Lower lobe of right lung (tissue), 2 donors: ENCODE results near the gene SH3PXD2B. TPM values are rescaled to one million over a fixed set of nuclear protein-coding genes. Genes with fewer than 3 reads are reported as not detected.
A peak's percentile ranks its signal among the peaks of the same experiment; 100 is the strongest.

Experiments used
- ATAC-seq, 2 donors: fragments of 200-7000 bp; cut with Tn5 transposase; one replicate each; pipeline ENCODE4 v1.9.1; 2020 to 2022; ENCODE audit warnings: mild to moderate bottlenecking in 2 of 2, moderate library complexity in 2 of 2
- DNase-seq: peaks from one replicate; pipeline ENCODE4 v3.0.0-alpha.2; 2020
- H3K27ac ChIP-seq: fragments of 200-600 bp; one replicate; pipeline ENCODE4 v1.8.0; 2022
- H3K27me3 ChIP-seq: fragments of 200-600 bp; one replicate; pipeline ENCODE4 v1.8.0; 2022; ENCODE audit warnings: low read depth
- H3K36me3 ChIP-seq: fragments of 200-600 bp; one replicate; pipeline ENCODE4 v1.8.0; 2022; ENCODE audit warnings: mild to moderate bottlenecking
- H3K4me1 ChIP-seq: fragments of 200-600 bp; one replicate; pipeline ENCODE4 v1.8.0; 2022
- H3K4me3 ChIP-seq: fragments of 200-600 bp; one replicate; pipeline ENCODE4 v1.8.0; 2022; ENCODE audit warnings: mild to moderate bottlenecking
- H3K9me3 ChIP-seq: fragments of 200-600 bp; one replicate; pipeline ENCODE4 v1.8.0; 2022
- intact Hi-C: fragments of 100-400 bp; cut with DNase I; formaldehyde crosslinking; loops from one replicate; pipeline ENCODE4 v1.11.0; 2022
- total RNA-seq: library from RNA; stranded (reverse); fragmentation: NEBNext Ultra II Directional; extraction: Animal tissue kit (Norgen Biotek cat#: 25700); gene quantifications from one replicate; pipeline ENCODE4 v1.2.1, GENCODE V29; 2021
- TF ChIP-seq, protein P1 (sequence below): fragments of 200-600 bp; IDR thresholded peaks from one replicate; pipeline ENCODE4 v1.8.0; 2022; ENCODE audit warnings: antibody characterized with exemption, mild to moderate bottlenecking
- donor health status: DM: no; HTN: yes; CAD: no; lungs with severe emphysema.

Gene SH3PXD2B
- total RNA-seq, 1 donor from 2014 or later: 49.8 TPM

DNA sequence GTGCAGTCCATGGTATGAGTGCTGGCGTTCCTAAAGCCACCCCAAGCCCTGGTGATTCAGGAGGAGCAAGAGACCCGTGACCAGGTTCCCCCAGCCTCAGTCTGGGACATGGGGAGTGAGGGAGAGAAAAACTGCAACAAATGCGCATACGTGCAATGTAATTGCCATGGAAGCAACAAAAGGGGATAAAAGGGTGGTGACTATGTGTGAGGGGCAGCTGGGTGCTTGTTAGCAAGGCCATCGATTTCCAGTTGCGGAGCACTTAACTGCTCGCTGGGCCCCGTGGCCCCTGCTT lies 709 bp upstream of the SH3PXD2B start:
- peak overlapping the region; percentile 55 for H3K27ac ChIP-seq
- intact Hi-C loops: no loop called here

DNA sequence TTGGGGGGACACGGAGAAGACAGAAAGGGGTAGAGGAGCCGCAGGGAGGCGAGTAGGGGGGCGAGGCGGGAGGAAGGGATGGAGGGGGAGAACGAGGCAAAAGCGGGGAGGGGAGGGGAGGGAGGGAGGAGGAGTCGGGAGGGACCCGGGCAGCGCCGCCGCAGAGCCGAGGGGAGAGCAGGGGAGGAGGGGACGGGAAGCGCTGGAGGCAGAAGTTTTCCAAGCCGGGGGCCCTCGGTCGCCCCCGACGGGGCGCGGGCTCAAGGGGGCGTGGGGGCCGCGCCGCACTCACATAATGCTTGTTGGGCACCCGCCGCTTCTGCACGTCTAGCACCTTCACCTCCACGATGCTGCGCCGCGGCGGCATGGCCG lies 353 bp downstream of the SH3PXD2B start:
- TF ChIP-seq, protein P1, sequence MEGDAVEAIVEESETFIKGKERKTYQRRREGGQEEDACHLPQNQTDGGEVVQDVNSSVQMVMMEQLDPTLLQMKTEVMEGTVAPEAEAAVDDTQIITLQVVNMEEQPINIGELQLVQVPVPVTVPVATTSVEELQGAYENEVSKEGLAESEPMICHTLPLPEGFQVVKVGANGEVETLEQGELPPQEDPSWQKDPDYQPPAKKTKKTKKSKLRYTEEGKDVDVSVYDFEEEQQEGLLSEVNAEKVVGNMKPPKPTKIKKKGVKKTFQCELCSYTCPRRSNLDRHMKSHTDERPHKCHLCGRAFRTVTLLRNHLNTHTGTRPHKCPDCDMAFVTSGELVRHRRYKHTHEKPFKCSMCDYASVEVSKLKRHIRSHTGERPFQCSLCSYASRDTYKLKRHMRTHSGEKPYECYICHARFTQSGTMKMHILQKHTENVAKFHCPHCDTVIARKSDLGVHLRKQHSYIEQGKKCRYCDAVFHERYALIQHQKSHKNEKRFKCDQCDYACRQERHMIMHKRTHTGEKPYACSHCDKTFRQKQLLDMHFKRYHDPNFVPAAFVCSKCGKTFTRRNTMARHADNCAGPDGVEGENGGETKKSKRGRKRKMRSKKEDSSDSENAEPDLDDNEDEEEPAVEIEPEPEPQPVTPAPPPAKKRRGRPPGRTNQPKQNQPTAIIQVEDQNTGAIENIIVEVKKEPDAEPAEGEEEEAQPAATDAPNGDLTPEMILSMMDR: no peak
- peak; percentile 2 to 42 for ATAC-seq
- Histone ChIP-seq H3K4me1 (peaks cover 50% of the 10 kb centered on the region), H3K4me3 (peak overlapping the region; percentile 73), H3K27ac (peak overlapping the region; percentile 76), H3K27me3 (no peaks in the 10 kb centered on the region), H3K9me3 (no peaks in the 10 kb centered on the region), H3K36me3 (no peaks in the 10 kb centered on the region)
- no peak for DNase-seq
- intact Hi-C loops: no loop called here

More for the DNA sequence above, 709 bp upstream of the SH3PXD2B start:
- Histone ChIP-seq H3K4me1 (peaks cover 48% of the 10 kb centered on the region), H3K27me3 (no peaks in the 10 kb centered on the region), H3K9me3 (no peaks in the 10 kb centered on the region), H3K4me3 (peak overlapping the region; percentile 59), H3K36me3 (no peaks in the 10 kb centered on the region)
- DNase-seq: no peak
- TF ChIP-seq, protein P1: no peak
- no peak for ATAC-seq

GRCh38 chr5:172453206-172453985 lies 929 bp downstream of the SH3PXD2B start:
- DNase-seq (no peak), ATAC-seq (peak; percentile 20 to 47)
- no peaks in the 10 kb centered on the region for H3K36me3 ChIP-seq
- peaks cover 50% of the 10 kb centered on the region for H3K4me1 ChIP-seq
- no peaks in the 10 kb centered on the region for H3K27me3 ChIP-seq
- intact Hi-C loops: no loop called here
- H3K9me3 ChIP-seq: no peaks in the 10 kb centered on the region
- TF ChIP-seq, protein P1: peak; percentile 45
- peak overlapping the region; percentile 73 for H3K4me3 ChIP-seq
- H3K27ac ChIP-seq: peak overlapping the region; percentile 76

GRCh38 chr5:172452398-172453205 lies 1.7 kb downstream of the SH3PXD2B start:
- no peaks in the 10 kb centered on the region for H3K36me3 ChIP-seq
- ATAC-seq (peak in 1 of 2 donors; percentile 7), DNase-seq (no peak)
- peak overlapping the region; percentile 73 for H3K4me3 ChIP-seq
- intact Hi-C loops: no loop called here
- H3K27me3 ChIP-seq: no peaks in the 10 kb centered on the region
- peaks cover 50% of the 10 kb centered on the region for H3K4me1 ChIP-seq
- peak overlapping the region; percentile 76 for H3K27ac ChIP-seq
- H3K9me3 ChIP-seq: no peaks in the 10 kb centered on the region
- TF ChIP-seq, protein P1: no peak

DNA sequence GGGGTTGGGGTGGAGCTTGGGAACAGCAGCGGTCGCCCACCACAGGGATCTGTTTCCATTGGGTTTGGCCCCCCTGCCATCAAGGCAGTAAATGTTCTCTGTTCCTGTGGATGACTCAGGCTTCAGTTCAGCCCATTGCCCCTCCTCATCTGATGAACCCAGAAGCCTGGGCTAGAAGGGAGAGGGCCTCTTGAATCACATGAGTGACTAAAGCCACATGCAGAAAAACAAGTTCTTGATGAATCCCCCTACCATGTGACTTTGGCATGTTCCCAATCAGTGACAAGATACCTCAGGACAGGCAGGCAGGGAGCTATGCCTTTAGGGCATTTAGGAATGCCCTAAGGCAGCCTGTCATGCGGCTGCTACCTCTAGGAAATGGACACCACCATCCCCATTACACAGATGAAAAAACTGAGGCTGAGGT lies 2.5 kb downstream of the SH3PXD2B start:
- H3K27me3 ChIP-seq: no peaks in the 10 kb centered on the region
- ATAC-seq (no peak), DNase-seq (no peak)
- no peaks in the 10 kb centered on the region for H3K36me3 ChIP-seq
- peaks cover 55% of the 10 kb centered on the region for H3K4me1 ChIP-seq
- H3K27ac ChIP-seq: peak overlapping the region; percentile 53
- intact Hi-C loops: no loop called here
- TF ChIP-seq, protein P1: no peak
- H3K4me3 ChIP-seq: peak overlapping the region; percentile 73
- H3K9me3 ChIP-seq: no peaks in the 10 kb centered on the region
